IPS-NIHi7 (cell line): ENCODE results near the gene AQP11.
"Not testable (repeated sequence)": the region's sequence is repeated elsewhere in the genome, so short reads cannot be mapped to it uniquely, and the experiment has no call there.

Source experiments
- DNase-seq: peaks from one replicate; pipeline ENCODE4 v3.0.0; 2012; ENCODE audit warnings: mixed read lengths; ENCODE audit errors: extremely low spot score

AQP11 gene, protein sequence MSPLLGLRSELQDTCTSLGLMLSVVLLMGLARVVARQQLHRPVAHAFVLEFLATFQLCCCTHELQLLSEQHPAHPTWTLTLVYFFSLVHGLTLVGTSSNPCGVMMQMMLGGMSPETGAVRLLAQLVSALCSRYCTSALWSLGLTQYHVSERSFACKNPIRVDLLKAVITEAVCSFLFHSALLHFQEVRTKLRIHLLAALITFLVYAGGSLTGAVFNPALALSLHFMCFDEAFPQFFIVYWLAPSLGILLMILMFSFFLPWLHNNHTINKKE

GRCh38 chr11:77589521-77590193 is at the start of gene AQP11:
Gene AQP11, plus strand, starts transcription at chr11:77589953. Its CDS starts 40 bp downstream, at chr11:77589993.
- DNase-seq = peak; percentile 94

GRCh38 chr11:77542296-77542695 is 47.5 kb upstream of the AQP11 start:
- DNase-seq = no peak

GRCh38 chr11:77547047-77547836 is 42.5 kb upstream of the AQP11 start:
- DNase-seq = no peak

GRCh38 chr11:77547863-77548551 is 41.7 kb upstream of the AQP11 start:
- peak; percentile 73 for DNase-seq

GRCh38 chr11:77548552-77549445 is 41.0 kb upstream of the AQP11 start:
- DNase-seq = no peak

DNA sequence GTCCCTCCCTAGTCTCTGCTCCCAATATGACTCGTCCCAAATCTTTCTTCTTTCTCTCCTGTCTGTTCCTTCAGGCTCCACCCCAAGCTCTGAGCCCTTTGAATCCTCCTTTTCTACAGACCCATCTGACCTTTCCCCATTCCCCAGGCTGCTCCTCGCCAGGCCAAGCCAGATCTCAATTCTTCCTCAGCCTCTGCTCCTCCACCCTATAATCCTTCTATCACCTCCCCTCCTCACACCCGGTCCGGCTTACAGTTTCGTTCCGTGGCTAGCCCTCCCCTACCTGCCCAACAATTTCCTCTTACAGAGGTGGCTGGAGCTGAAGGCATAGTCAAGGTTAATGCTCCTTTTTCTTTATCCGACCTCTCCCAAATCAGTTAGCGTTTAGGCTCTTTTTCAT is 38.3 kb upstream of the AQP11 start:
- not testable (repeated sequence) for DNase-seq

GRCh38 chr11:77557553-77557952 is 32.2 kb upstream of the AQP11 start:
- peak; percentile 63 for DNase-seq

GRCh38 chr11:77558380-77558779 is 31.4 kb upstream of the AQP11 start:
- DNase-seq = no peak

DNA sequence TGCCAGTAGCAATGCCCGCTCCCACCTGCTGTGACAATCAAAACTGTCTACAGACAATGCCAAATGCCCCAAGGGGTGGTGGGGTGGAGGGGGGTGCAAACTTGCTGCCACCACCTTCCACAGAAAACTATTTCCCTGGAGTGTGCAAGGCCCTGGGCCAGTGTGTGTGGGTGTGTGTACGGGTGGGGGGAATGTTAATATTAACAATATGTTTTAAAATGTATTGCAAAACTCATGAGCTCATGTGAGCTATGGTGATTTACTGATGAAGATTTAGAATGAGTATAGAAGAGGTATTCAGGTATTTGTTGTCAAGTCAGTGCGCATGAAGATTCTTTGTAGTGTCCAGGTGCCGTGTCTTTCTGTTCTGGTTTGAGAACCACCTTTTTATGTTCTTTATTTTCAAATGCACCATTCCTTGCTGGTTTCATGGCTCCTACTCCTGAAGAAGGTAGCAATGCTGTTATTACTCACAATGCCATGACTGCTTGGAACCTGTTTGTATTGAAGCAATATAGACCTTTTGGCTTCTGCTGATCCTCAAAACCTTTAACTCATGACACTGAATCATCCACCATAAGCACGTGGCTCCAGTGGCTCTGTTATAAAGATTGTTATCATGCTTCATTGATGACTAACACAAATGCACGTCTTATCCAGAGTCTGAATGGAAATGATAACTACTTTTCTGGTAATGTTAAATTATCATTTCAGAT is 29.9 kb upstream of the AQP11 start:
- no peak for DNase-seq

- DNase-seq = no peak
Measured at GRCh38 chr11:77560605-77561004, 29.1 kb upstream of the AQP11 start.

DNA sequence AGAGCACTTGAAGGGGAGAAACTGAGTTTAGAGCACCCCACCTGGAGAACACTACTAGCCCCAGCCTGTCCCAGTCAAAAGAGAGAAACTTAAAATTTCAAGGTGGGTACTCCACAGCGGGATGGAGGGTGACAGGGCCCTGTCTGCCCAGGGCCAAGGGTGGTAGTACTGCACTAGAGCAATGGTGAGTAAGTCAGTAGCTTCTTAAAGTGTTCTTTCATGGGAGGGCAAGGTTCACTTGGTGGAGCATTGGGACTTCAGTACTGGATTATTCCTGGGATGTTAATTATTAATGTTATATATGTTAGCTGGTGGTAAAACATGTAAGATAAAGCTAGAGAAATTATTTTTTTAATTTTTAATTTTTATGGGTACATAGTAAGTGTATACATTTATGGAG is 28.5 kb upstream of the AQP11 start:
- DNase-seq = no peak

GRCh38 chr11:77568306-77568705 is 21.4 kb upstream of the AQP11 start:
- no peak for DNase-seq

DNA sequence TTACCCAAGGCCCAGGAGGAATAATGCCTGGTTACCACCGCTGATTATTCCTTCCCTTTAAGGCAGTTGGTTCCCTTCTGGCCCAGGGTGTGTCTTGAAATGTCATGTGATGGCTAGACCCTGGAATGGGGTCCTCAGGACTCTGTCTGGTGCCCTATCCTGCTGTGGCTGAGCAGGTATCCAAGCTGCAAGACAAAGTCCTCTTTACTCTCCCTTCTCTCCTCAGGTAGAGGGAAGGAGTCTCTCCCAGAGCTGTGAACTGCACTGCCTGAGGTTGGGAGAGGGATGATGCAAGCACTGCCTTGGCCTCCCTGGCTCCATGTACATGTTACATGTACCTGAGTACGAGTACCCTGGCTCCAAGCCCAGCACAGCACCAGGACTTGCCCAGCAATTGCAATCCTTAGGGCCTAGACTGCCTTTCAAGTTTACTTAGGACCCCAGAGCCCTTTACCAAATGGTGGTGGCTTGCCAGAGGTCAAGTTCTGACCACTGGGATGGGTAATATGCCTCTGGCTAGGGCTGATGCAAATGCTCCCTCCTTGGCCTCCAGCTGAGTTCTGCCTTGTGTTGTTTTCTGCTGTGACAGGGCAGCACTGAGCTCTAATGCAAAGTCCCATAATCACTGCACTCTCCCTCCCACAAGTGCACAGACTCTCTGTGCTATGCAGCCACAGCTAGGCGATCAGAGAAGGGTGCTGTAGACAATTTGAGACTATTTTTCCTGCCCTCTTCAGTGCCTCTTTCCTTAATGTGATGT is 20.7 kb upstream of the AQP11 start:
- DNase-seq = no peak

GRCh38 chr11:77569676-77570070 is 20.1 kb upstream of the AQP11 start:
- DNase-seq = no peak

DNA sequence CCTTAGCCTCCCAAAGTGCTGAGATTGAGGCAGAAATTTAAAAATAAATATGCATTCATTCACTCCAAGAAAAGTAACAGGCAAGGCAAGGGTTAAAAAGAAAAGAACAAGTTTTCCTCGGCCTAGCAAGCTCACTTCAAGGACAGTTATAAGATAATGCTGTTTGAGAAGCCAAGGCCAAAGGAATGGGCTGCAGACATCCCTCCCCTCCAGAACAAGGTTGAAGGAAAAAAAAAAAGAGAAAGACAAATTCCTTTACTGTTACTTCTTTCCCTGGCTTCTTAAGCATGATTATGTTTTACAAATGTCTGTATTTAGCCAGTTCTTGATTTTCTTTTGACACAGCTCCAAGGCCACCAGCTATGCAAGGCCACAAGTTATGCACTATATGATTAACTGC is 18.9 kb upstream of the AQP11 start:
- not testable (repeated sequence) for DNase-seq

DNA sequence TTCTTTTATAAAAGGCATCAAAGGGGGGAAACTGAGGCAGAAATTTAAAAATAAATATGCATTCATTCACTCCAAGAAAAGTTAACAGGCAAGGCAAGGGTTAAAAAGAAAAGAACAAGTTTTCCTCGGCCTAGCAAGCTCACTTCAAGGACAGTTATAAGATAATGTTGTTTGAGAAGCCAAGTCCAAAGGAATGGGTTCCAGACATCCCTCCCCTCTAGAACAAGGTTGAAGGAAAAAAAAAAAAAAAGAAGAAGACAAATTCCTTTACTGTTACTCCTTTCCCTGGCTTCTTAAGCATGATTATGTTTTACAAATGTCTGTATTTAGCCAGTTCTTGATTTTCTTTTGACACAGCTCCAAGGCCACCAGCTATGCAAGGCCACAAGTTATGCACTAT is 14.3 kb upstream of the AQP11 start:
- DNase-seq = not testable (repeated sequence)

DNA sequence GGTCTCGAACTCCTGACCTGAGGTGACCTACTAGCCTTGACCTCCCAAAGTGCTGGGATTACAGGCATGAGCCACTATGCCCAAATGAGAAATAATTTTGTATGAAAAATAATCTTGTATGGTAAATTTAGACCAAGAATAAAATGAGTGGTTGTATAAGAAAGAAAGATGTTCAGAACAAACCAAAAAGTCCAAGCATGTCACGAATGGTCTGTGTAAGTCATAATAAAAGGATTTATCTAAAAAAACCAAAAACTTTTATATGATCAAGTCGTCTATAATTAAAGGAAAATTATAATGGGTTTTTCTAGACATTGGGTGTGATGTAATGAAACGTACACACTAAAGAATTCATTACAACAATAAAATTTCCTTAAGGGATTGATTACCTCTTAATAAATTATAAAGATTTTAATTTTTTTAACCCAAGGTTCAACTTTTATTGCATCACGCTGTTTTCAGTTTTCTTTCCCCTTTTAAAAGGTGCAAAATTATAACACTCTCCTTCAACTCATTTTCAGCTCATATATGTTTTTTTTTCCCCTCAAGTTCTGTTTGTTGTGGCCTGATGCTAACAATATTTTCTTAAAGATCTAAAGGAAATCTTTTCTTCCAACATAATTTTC is 8.9 kb upstream of the AQP11 start:
- DNase-seq = no peak

DNA sequence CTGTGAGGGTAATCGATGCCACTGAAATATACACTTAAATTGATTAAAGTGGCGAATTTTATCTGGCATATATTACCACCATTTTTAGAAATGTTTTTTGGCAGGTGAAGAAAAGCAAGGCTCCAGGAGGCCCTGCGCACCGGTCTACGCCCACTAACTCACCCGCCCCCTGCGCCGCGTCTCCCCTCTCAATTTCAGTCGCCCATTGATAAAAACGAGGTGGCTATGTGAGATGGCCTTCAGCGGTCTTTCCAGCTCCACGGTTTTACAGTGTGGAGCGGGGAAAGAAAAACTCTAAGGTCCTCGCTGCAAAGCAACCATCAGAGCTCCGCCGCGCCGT is 602 bp upstream of the AQP11 start:
- DNase-seq = no peak

DNA sequence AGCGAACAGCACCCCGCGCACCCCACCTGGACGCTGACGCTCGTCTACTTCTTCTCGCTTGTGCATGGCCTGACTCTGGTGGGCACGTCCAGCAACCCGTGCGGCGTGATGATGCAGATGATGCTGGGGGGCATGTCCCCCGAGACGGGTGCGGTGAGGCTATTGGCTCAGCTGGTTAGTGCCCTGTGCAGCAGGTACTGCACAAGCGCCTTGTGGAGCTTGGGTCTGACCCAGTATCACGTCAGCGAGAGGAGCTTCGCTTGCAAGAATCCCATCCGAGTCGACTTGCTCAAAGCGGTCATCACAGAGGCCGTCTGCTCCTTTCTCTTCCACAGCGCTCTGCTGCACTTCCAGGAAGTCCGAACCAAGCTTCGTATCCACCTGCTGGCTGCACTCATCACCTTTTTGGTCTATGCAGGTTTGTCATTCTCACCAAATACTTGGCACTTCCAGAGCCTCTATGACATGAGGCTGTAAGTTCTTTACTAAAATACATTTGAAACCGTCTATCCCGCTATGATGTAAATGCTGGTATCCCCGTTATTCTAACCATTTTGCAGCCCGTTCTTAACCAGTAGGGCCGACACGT is 535 bp downstream of the AQP11 start:
- DNase-seq = peak; percentile 62
